Measurements from ENCODE around the gene SYNGR1. TPM values are rescaled to one million over a fixed set of nuclear protein-coding genes. Genes with fewer than 3 reads are reported as not detected.
"Not testable (repeated sequence)": the region's sequence is repeated elsewhere in the genome, so short reads cannot be mapped to it uniquely, and the experiment has no call there.

Gene SYNGR1
- total RNA-seq, 1 experiment from 2014 or later = 9.0 TPM

DNA sequence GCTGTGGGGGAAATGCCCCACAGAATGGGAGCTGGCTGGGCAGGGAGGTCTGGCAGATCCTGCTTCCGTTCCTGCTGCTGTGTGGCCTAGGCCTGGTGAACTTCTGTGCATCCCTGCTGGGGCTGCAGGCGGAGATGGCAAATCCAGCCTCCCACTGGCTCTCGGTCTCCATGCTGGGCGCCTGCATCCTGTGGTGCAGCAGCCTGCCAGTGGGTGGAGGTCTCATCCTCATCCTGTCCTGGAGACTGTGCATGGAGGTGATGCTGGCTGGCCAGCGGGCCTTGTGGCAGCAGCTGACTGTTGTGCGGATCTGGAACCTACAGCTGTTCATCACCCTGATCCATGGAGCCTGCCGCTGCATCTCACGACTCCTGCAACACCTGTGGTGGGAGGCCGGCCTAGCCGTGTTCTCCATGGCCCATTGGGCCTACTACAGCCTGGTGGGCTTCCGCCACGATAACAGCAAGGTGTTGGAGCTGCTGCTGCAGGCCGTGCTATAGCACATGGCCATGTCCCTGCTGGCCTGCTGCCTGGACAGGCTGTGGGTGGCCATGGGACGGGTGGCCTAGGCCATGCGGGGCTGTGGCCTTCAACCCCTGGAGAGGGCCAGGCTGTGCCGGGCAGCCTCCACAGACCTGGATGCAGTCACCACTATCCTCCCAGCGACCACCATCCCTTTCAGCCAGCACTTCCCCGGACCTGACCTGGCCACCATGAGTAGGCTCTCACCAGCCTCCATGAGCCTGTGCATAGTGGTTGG lies 21.6 kb upstream of the SYNGR1 start:
- H3K9me3 ChIP-seq (ENCODE audit: low read length) = no peaks in the 10 kb centered on the region
- H3K79me2 ChIP-seq (ENCODE audit: low read length) = no peaks in the 10 kb centered on the region
- H4K20me1 ChIP-seq (ENCODE audit: low read length) = no peaks in the 10 kb centered on the region
- no peak overlapping the region for H3K4me3 ChIP-seq (ENCODE audit: low read length)
- H3K9me2 ChIP-seq (replicated peaks; ENCODE audit: low read length) = no peaks in the 10 kb centered on the region
- POLR2A ChIA-PET (ENCODE audit: unreplicated experiment) = no interaction called here
- CTCF ChIA-PET = no interaction called here
- H3F3A ChIP-seq (ENCODE audit: low read length, unreplicated experiment) = no peaks in the 10 kb centered on the region
- H3K4me1 ChIP-seq (ENCODE audit: insufficient read depth, low read length) = no peaks in the 10 kb centered on the region
- intact Hi-C loops (cut with micrococcal nuclease) = no loop called here
- ATAC-seq = no peak
- no peak overlapping the region for H3K27ac ChIP-seq (ENCODE audit: low read length)
- TF ChIP-seq EZH2phosphoT487 (IDR thresholded peaks at IDR 0.05; ENCODE audit: borderline replicate concordance, low read length) (no peak), EZH2 (IDR thresholded peaks at IDR 0.05; ENCODE audit: low read length, unreplicated experiment) (no peak)
- TF ChIP-seq, protein P1, sequence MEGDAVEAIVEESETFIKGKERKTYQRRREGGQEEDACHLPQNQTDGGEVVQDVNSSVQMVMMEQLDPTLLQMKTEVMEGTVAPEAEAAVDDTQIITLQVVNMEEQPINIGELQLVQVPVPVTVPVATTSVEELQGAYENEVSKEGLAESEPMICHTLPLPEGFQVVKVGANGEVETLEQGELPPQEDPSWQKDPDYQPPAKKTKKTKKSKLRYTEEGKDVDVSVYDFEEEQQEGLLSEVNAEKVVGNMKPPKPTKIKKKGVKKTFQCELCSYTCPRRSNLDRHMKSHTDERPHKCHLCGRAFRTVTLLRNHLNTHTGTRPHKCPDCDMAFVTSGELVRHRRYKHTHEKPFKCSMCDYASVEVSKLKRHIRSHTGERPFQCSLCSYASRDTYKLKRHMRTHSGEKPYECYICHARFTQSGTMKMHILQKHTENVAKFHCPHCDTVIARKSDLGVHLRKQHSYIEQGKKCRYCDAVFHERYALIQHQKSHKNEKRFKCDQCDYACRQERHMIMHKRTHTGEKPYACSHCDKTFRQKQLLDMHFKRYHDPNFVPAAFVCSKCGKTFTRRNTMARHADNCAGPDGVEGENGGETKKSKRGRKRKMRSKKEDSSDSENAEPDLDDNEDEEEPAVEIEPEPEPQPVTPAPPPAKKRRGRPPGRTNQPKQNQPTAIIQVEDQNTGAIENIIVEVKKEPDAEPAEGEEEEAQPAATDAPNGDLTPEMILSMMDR (conservative IDR thresholded peaks at IDR 0.05; ENCODE audit: low read depth, low read length) = no peak
- DNase-seq = no peak
- BruUV-seq (replicated peaks) = no TSS peak
- no peaks in the 10 kb centered on the region for H3K36me3 ChIP-seq (ENCODE audit: low read depth, low read length)
- no peaks in the 10 kb centered on the region for H3K27me3 ChIP-seq (ENCODE audit: low read length)
- no peak overlapping the region for H2AFZ ChIP-seq (ENCODE audit: low read length)
- H3K9ac ChIP-seq (ENCODE audit: low read length) = no peak overlapping the region
- H3K4me2 ChIP-seq (ENCODE audit: low read length) = no peak overlapping the region

DNA sequence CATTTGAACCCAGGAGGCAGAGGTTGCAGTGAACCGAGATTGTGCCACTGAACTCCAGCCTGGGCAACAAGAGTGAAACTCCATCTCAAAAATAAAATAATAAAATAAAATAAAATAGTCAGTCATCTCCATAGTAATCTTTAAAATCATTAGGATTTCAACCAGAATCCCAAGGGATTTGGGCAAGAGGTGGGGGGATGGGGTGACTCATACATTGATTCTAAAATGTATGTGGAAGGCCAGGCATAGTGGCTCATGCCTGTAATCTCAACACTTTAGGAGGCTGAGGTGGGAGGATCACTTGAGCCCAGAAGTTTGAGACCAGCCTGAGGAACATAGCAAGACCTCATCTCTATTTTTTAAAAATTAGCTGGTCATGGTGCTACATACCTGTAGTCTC lies 19.2 kb upstream of the SYNGR1 start:
- H2AFZ ChIP-seq (ENCODE audit: low read length); CTCF ChIA-PET; H3K27me3 ChIP-seq (ENCODE audit: low read length); H3K27ac ChIP-seq (ENCODE audit: low read length); H3K9me3 ChIP-seq (ENCODE audit: low read length); H3K4me3 ChIP-seq (ENCODE audit: low read length); H3F3A ChIP-seq (ENCODE audit: low read length, unreplicated experiment); H3K9me2 ChIP-seq (replicated peaks; ENCODE audit: low read length); intact Hi-C loops (cut with micrococcal nuclease); H3K79me2 ChIP-seq (ENCODE audit: low read length); H3K4me2 ChIP-seq (ENCODE audit: low read length); BruUV-seq (replicated peaks); H3K4me1 ChIP-seq (ENCODE audit: insufficient read depth, low read length); DNase-seq; H4K20me1 ChIP-seq (ENCODE audit: low read length); POLR2A ChIA-PET (ENCODE audit: unreplicated experiment); H3K9ac ChIP-seq (ENCODE audit: low read length); H3K36me3 ChIP-seq (ENCODE audit: low read depth, low read length); ATAC-seq: not testable (repeated sequence)

DNA sequence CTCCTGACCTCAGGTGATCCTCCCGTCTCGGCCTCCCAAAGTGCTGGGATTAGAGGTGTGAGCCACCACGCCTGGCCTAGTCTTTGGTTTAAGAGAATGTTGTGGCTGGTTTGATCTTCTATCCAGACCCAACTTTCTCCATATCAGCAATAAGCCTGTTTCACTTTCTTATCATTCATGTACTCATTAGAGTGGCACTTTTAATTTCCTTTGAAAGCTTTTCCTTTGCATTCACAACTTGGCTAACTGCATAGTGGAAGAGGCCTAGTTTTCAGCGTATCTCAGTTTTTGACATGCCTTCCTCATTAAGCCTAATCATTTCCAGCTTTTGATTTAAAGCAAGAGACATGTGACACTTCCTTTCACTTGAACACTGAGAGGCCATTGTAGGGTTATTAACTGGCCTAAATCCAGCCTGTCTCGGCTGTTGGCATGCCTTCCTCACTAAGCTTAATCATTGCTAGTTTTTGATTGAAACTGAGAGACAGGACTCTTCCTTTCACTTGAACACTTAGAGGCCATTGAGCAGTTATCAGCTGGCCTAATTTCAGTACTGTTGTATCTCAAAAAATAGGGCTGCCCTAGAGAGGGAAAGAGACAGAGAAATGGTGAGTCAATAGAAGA lies 17.2 kb upstream of the SYNGR1 start:
- Histone ChIP-seq H3F3A (ENCODE audit: low read length, unreplicated experiment) (no peaks in the 10 kb centered on the region), H2AFZ (ENCODE audit: low read length) (no peak overlapping the region)
- CTCF ChIA-PET = interaction anchor here (0.6 to 0.7 kb wide), 2 partner anchors 9 to 227 kb away, joined by 3 to 9 read pairs; no protein-coding TSS in a partner anchor

More for the DNA sequence above, 17.2 kb upstream of the SYNGR1 start:
- Histone ChIP-seq H3K4me2 (ENCODE audit: low read length) (no peak overlapping the region), H3K27ac (ENCODE audit: low read length) (no peak overlapping the region), H3K27me3 (ENCODE audit: low read length) (no peaks in the 10 kb centered on the region), H3K79me2 (ENCODE audit: low read length) (no peaks in the 10 kb centered on the region), H3K9me2 (replicated peaks; ENCODE audit: low read length) (no peaks in the 10 kb centered on the region), H3K9me3 (ENCODE audit: low read length) (no peaks in the 10 kb centered on the region), H3K9ac (ENCODE audit: low read length) (no peak overlapping the region), H3K36me3 (ENCODE audit: low read depth, low read length) (no peaks in the 10 kb centered on the region), H3K4me3 (ENCODE audit: low read length) (no peak overlapping the region), H3K4me1 (ENCODE audit: insufficient read depth, low read length) (no peaks in the 10 kb centered on the region), H4K20me1 (ENCODE audit: low read length) (no peaks in the 10 kb centered on the region)
- intact Hi-C loops (cut with micrococcal nuclease) = no loop called here
- TF ChIP-seq EZH2phosphoT487 (IDR thresholded peaks at IDR 0.05; ENCODE audit: borderline replicate concordance, low read length) (no peak), EZH2 (IDR thresholded peaks at IDR 0.05; ENCODE audit: low read length, unreplicated experiment) (no peak)
- TF ChIP-seq, protein P1 (conservative IDR thresholded peaks at IDR 0.05; ENCODE audit: low read depth, low read length) = no peak
- POLR2A ChIA-PET (ENCODE audit: unreplicated experiment) = no interaction called here
- no TSS peak for BruUV-seq (replicated peaks)
- ATAC-seq = no peak
- DNase-seq = no peak

Measured in PC-3 (cell line).